GM12875 (cell line): ENCODE data around the gene TECPR1.

ENCODE experiments used
- H3K4me3 ChIP-seq: one replicate; pipeline ENCODE4 v1.5.1; 2011; ENCODE audit warnings: low read depth, low read length, control low read depth
- CTCF ChIP-seq: IDR thresholded peaks from 2 replicates; pipeline ENCODE4 v1.5.1; 2011; ENCODE audit warnings: low read depth, mild to moderate bottlenecking, control low read depth, inconsistent platforms, low read length, moderate library complexity, borderline replicate concordance; ENCODE audit not compliant: insufficient read depth

Gene TECPR1

GRCh38 chr7:98242934-98243333 lies 9.1 kb downstream of the TECPR1 start:
- no peak overlapping the region for H3K4me3 ChIP-seq
- no peak for TF ChIP-seq CTCF

- no peak overlapping the region for H3K4me3 ChIP-seq
- no peak for TF ChIP-seq CTCF
Observed at GRCh38 chr7:98242342-98242741, 9.7 kb downstream of the TECPR1 start.

- TF ChIP-seq CTCF, result no peak
- H3K4me3 ChIP-seq, result no peak overlapping the region
Observed at GRCh38 chr7:98241674-98242241, 10.3 kb downstream of the TECPR1 start.

- H3K4me3 ChIP-seq, result no peak overlapping the region
- peak; percentile 88 for TF ChIP-seq CTCF
Observed at GRCh38 chr7:98240961-98241673, 10.9 kb downstream of the TECPR1 start.

- TF ChIP-seq CTCF, result no peak
- no peak overlapping the region for H3K4me3 ChIP-seq
Observed at GRCh38 chr7:98238976-98239375, 13.1 kb downstream of the TECPR1 start.

GRCh38 chr7:98238076-98238475 lies 14.0 kb downstream of the TECPR1 start:
- TF ChIP-seq CTCF, result no peak

More at GRCh38 chr7:98238076-98238475, 14.0 kb downstream of the TECPR1 start:
- H3K4me3 ChIP-seq, result no peak overlapping the region
